Measurements from ENCODE around the gene LUC7L3. TPM values are rescaled to one million over a fixed set of nuclear protein-coding genes. Genes with fewer than 3 reads are reported as not detected.

The LUC7L3 gene
- total RNA-seq, 1 donor from 2014 or later: 54.1 TPM

GRCh38 chr17:50683434-50684287, 35.7 kb upstream of the LUC7L3 start:
- H3K4me3 ChIP-seq (ENCODE audit: low read depth, low read length): no peak overlapping the region
- no peak for TF ChIP-seq CTCF (conservative IDR thresholded peaks at IDR 0.05; ENCODE audit: low read depth, low read length)
- DNase-seq (ENCODE audit: low read depth): no peak

GRCh38 chr17:50684288-50684611, 35.2 kb upstream of the LUC7L3 start:
- no peak for DNase-seq (ENCODE audit: low read depth)
- no peak overlapping the region for H3K4me3 ChIP-seq (ENCODE audit: low read depth, low read length)
- no peak for TF ChIP-seq CTCF (conservative IDR thresholded peaks at IDR 0.05; ENCODE audit: low read depth, low read length)

- TF ChIP-seq CTCF (conservative IDR thresholded peaks at IDR 0.05; ENCODE audit: low read depth, low read length): no peak
- DNase-seq (ENCODE audit: low read depth): no peak
- no peak overlapping the region for H3K4me3 ChIP-seq (ENCODE audit: low read depth, low read length)
These were observed 34.6 kb upstream of the LUC7L3 start for GRCh38 chr17:50684612-50685333.

GRCh38 chr17:50685334-50685665, 34.1 kb upstream of the LUC7L3 start:
- no peak for TF ChIP-seq CTCF (conservative IDR thresholded peaks at IDR 0.05; ENCODE audit: low read depth, low read length)
- no peak for DNase-seq (ENCODE audit: low read depth)
- H3K4me3 ChIP-seq (ENCODE audit: low read depth, low read length): no peak overlapping the region

GRCh38 chr17:50685691-50686493, 33.5 kb upstream of the LUC7L3 start:
- H3K4me3 ChIP-seq (ENCODE audit: low read depth, low read length): no peak overlapping the region
- no peak for TF ChIP-seq CTCF (conservative IDR thresholded peaks at IDR 0.05; ENCODE audit: low read depth, low read length)
- no peak for DNase-seq (ENCODE audit: low read depth)

- DNase-seq (ENCODE audit: low read depth): peak; percentile 52
- no peak overlapping the region for H3K4me3 ChIP-seq (ENCODE audit: low read depth, low read length)
- TF ChIP-seq CTCF (conservative IDR thresholded peaks at IDR 0.05; ENCODE audit: low read depth, low read length): no peak
These were observed 32.8 kb upstream of the LUC7L3 start for GRCh38 chr17:50686494-50687199.

Data from epithelial cell of proximal tubule (primary cell).